CD4-positive, alpha-beta T cell treated with Interleukin-4 for 4 hours (primary cell): Measurements from ENCODE around the gene COX6B2.

Experiments
- DNase-seq: peaks from one replicate; pipeline ENCODE4 v3.0.0-alpha.2; 2020

The COX6B2 gene

GRCh38 chr19:55306712-55307111, 47.8 kb downstream of the COX6B2 start:
- DNase-seq, result no peak

GRCh38 chr19:55305983-55306562, 48.4 kb downstream of the COX6B2 start:
- no peak for DNase-seq

GRCh38 chr19:55305491-55305890, 49.0 kb downstream of the COX6B2 start:
- DNase-seq, result peak; percentile 46

GRCh38 chr19:55304980-55305379, 49.5 kb downstream of the COX6B2 start:
- no peak for DNase-seq

- DNase-seq, result peak; percentile 4
These were observed 50.1 kb downstream of the COX6B2 start for GRCh38 chr19:55304279-55304978.

- DNase-seq, result no peak
These were observed 51.0 kb downstream of the COX6B2 start for GRCh38 chr19:55303477-55303876.

GRCh38 chr19:55302318-55302703, 52.2 kb downstream of the COX6B2 start:
- no peak for DNase-seq

GRCh38 chr19:55301459-55302317, 52.8 kb downstream of the COX6B2 start:
- DNase-seq, result peak; percentile 85

- DNase-seq, result no peak
These were observed 53.5 kb downstream of the COX6B2 start for GRCh38 chr19:55300886-55301458.

GRCh38 chr19:55299991-55300390, 54.5 kb downstream of the COX6B2 start:
- DNase-seq, result no peak
